HG02943 (cell line): ENCODE results near the gene DUS3L.
"Not testable (repeated sequence)": the region's sequence is repeated elsewhere in the genome, so short reads cannot be mapped to it uniquely, and the experiment has no call there.

Source experiments
- ATAC-seq: cut with Tn5 transposase; IDR thresholded peaks from one replicate; pipeline ENCODE4 v1.9.1; 2021; ENCODE audit warnings: mild to moderate bottlenecking, low read depth, moderate library complexity; ENCODE audit not compliant: unreplicated experiment

The DUS3L gene

GRCh38 chr19:5800361-5801270 is 9.7 kb upstream of the DUS3L start:
- no peak for ATAC-seq

- no peak for ATAC-seq
These were observed 8.6 kb upstream of the DUS3L start for GRCh38 chr19:5799247-5800241.

GRCh38 chr19:5798244-5798643 is 7.3 kb upstream of the DUS3L start:
- ATAC-seq, result no peak

- no peak for ATAC-seq
These were observed 4.5 kb upstream of the DUS3L start for GRCh38 chr19:5795382-5795919.

GRCh38 chr19:5793188-5793587 is 2.2 kb upstream of the DUS3L start:
- ATAC-seq, result no peak

- ATAC-seq, result no peak
These were observed 1.3 kb upstream of the DUS3L start for GRCh38 chr19:5792224-5792623.

- ATAC-seq, result no peak
These were observed 941 bp downstream of the DUS3L start for GRCh38 chr19:5789886-5790558.

- ATAC-seq, result no peak
These were observed 1.6 kb downstream of the DUS3L start for GRCh38 chr19:5789351-5789761.

- no peak for ATAC-seq
These were observed 2.5 kb downstream of the DUS3L start for GRCh38 chr19:5788422-5788821.

GRCh38 chr19:5787409-5788182 is 3.4 kb downstream of the DUS3L start:
- no peak for ATAC-seq

GRCh38 chr19:5786593-5787408 is 4.2 kb downstream of the DUS3L start:
- no peak for ATAC-seq

GRCh38 chr19:5785423-5785822 is 5.5 kb downstream of the DUS3L start:
- ATAC-seq, result no peak

- ATAC-seq, result no peak
These were observed 6.3 kb downstream of the DUS3L start, which contains the start of gene PRR22 for GRCh38 chr19:5784581-5785147. Gene PRR22 (minus strand): TSS chr19:5784746. CDS start chr19:5784660, 86 bp downstream.

- ATAC-seq, result no peak
These were observed 7.7 kb downstream of the DUS3L start for GRCh38 chr19:5782945-5783919.

- no peak for ATAC-seq
These were observed 8.6 kb downstream of the DUS3L start for GRCh38 chr19:5782322-5782721.

- ATAC-seq, result not testable (repeated sequence)
These were observed 10.0 kb downstream of the DUS3L start for GRCh38 chr19:5780916-5781315.

- no peak for ATAC-seq
These were observed 12.6 kb downstream of the DUS3L start for GRCh38 chr19:5778402-5778801.
